Lower leg skin (tissue), 3 donors: Measurements from ENCODE around the gene UROD.

ENCODE experiments used
- CTCF ChIP-seq, 3 donors: fragments of 450-650 bp; IDR thresholded peaks; one replicate each; pipeline ENCODE4 v1.5.1; 2016; ENCODE audit warnings: antibody characterized with exemption in 3 of 3, mild to moderate bottlenecking in 3 of 3, moderate library complexity in 2 of 3
- POLR2A ChIP-seq, 2 donors: fragments of 450-650 bp; IDR thresholded peaks; one replicate each; pipeline ENCODE4 v1.6.1; 2016 to 2017; ENCODE audit warnings: antibody characterized with exemption in 2 of 2, mild to moderate bottlenecking in 1 of 2, moderate library complexity in 1 of 2

GRCh38 chr1:44970317-44970716 lies 41.7 kb upstream of the UROD start:
- no peak for TF ChIP-seq CTCF (IDR thresholded peaks at IDR 0.05)
- TF ChIP-seq POLR2A (IDR thresholded peaks at IDR 0.05): no peak
